ENCODE data around the gene PLB1.

Gene PLB1

DNA sequence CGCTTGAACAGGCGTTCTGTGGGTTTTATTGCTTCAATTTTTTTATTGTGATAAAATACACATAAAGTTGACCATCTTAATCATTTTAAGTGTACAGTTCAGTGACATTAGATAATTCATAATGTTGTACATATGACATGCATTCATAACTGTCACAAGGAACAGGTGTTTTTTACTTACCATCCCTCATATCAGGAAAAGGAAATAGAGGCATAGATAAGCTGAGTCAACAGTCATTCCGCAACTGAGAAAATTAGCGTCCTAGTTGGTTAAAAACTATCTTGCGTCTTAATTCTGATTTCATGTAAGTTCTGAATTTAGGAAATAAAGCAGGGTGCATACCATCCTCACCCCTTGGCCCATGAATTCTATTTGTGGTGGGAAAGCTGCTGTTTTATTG, 36.5 kb downstream of the PLB1 start:
- H3K14ac ChIP-seq (ENCODE audit: low read length in 2 of 2): no peak overlapping the region
- H4K91ac ChIP-seq (ENCODE audit: low read length): no peak overlapping the region
- H2BK15ac ChIP-seq (ENCODE audit: low read depth, poor library complexity, severe bottlenecking): no peak overlapping the region
- no peak overlapping the region for H3K4me3 ChIP-seq (ENCODE audit: insufficient read depth in 1 of 2, low read depth in 1 of 2, low read length in 2 of 2)
- no peak overlapping the region for H4K8ac ChIP-seq (ENCODE audit: low read length)
- no peak overlapping the region for H3K9ac ChIP-seq (ENCODE audit: low read length)
- no peak overlapping the region for H2BK12ac ChIP-seq (ENCODE audit: low read length in 2 of 2)
- no peak overlapping the region for H2AFZ ChIP-seq (ENCODE audit: low read depth, low read length)
- H3K18ac ChIP-seq (ENCODE audit: low read depth in 1 of 2, low read length in 2 of 2): no peak overlapping the region
- peaks cover 7 to 42% of the 10 kb centered on the region in 2 experiments for H3K27me3 ChIP-seq (ENCODE audit: control insufficient read depth in 1 of 2, insufficient read depth in 1 of 2, low read length in 2 of 2)
- no peak for DNase-seq
- no peak overlapping the region for H3K4ac ChIP-seq (ENCODE audit: low read depth in 1 of 2, low read length in 2 of 2)
- no peaks in the 10 kb centered on the region for H3K36me3 ChIP-seq (ENCODE audit: control insufficient read depth in 1 of 2, insufficient read depth in 2 of 2, low read depth in 1 of 2, low read length in 2 of 2)
- no peak overlapping the region for H3K23ac ChIP-seq (ENCODE audit: low read length in 2 of 2)
- no peak overlapping the region for H2BK5ac ChIP-seq (ENCODE audit: low read depth, low read length, poor library complexity, severe bottlenecking)
- no peak overlapping the region for H3K4me2 ChIP-seq (ENCODE audit: low read length, poor library complexity, severe bottlenecking)
- no peaks in the 10 kb centered on the region for H3K79me1 ChIP-seq (replicated peaks; ENCODE audit: low read length, poor library complexity, severe bottlenecking)
- WGBS: 99% methylated on average over 3 of the region's 5 CpGs
- H3K9me3 ChIP-seq (ENCODE audit: control insufficient read depth, low read length): no peaks in the 10 kb centered on the region
- H3K4me1 ChIP-seq (ENCODE audit: control insufficient read depth, insufficient read depth, low read depth, low read length): no peaks in the 10 kb centered on the region
- H2AK5ac ChIP-seq (ENCODE audit: low read length, severe bottlenecking): no peak overlapping the region
- H3K27ac ChIP-seq (ENCODE audit: low read length, poor library complexity, severe bottlenecking): no peak overlapping the region
- H2BK120ac ChIP-seq (ENCODE audit: low read depth, low read length): no peak overlapping the region

DNA sequence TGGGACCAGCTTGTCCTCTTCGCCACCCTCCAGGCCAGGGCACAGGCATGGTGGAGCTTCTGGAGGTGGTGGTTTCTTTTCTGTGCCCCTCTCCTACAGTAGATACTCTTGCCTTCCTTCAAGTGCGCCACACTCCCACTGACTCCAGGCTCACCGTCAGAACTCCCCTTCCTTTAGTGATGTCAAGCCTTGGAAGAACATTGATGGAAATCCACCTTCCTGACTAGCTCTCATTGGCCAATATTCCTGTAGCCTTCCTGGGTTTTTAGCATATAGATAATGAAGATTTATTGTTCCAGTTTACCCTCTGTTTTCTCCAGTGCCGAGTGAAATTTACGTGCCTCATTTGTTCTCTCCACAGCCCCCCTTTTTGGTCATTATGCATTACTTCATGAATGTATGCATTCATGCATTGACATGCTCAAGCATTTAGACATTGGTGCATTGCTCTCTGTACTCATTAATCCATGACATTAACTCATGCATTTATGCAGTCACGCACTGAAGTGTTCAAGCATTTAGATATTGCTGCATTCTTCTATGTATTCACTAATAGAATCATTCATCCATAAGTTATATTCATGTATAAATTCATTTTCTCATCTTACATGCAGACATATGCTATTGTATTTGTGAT, 37.3 kb downstream of the PLB1 start:
- no peak overlapping the region for H3K4me2 ChIP-seq (ENCODE audit: low read length, poor library complexity, severe bottlenecking)
- H2BK12ac ChIP-seq (ENCODE audit: low read length in 2 of 2): no peak overlapping the region
- no peak overlapping the region for H4K8ac ChIP-seq (ENCODE audit: low read length)
- H3K27me3 ChIP-seq (ENCODE audit: control insufficient read depth in 1 of 2, insufficient read depth in 1 of 2, low read length in 2 of 2): peaks cover 7 to 41% of the 10 kb centered on the region in 2 experiments
- no peaks in the 10 kb centered on the region for H3K9me3 ChIP-seq (ENCODE audit: control insufficient read depth, low read length)
- H2AFZ ChIP-seq (ENCODE audit: low read depth, low read length): no peak overlapping the region
- WGBS: 84% methylated on average over 6 of the region's 6 CpGs
- H3K23ac ChIP-seq (ENCODE audit: low read length in 2 of 2): no peak overlapping the region
- H4K91ac ChIP-seq (ENCODE audit: low read length): no peak overlapping the region
- H3K4ac ChIP-seq (ENCODE audit: low read depth in 1 of 2, low read length in 2 of 2): no peak overlapping the region
- H2BK15ac ChIP-seq (ENCODE audit: low read depth, poor library complexity, severe bottlenecking): no peak overlapping the region
- H2BK5ac ChIP-seq (ENCODE audit: low read depth, low read length, poor library complexity, severe bottlenecking): no peak overlapping the region
- H2AK5ac ChIP-seq (ENCODE audit: low read length, severe bottlenecking): no peak overlapping the region
- DNase-seq: no peak
- H3K9ac ChIP-seq (ENCODE audit: low read length): no peak overlapping the region
- no peaks in the 10 kb centered on the region for H3K4me1 ChIP-seq (ENCODE audit: control insufficient read depth, insufficient read depth, low read depth, low read length)
- no peak overlapping the region for H3K18ac ChIP-seq (ENCODE audit: low read depth in 1 of 2, low read length in 2 of 2)
- no peaks in the 10 kb centered on the region for H3K79me1 ChIP-seq (replicated peaks; ENCODE audit: low read length, poor library complexity, severe bottlenecking)
- no peak overlapping the region for H3K27ac ChIP-seq (ENCODE audit: low read length, poor library complexity, severe bottlenecking)
- H3K36me3 ChIP-seq (ENCODE audit: control insufficient read depth in 1 of 2, insufficient read depth in 2 of 2, low read depth in 1 of 2, low read length in 2 of 2): no peaks in the 10 kb centered on the region
- H2BK120ac ChIP-seq (ENCODE audit: low read depth, low read length): no peak overlapping the region
- no peak overlapping the region for H3K14ac ChIP-seq (ENCODE audit: low read length in 2 of 2)
- no peak overlapping the region for H3K4me3 ChIP-seq (ENCODE audit: insufficient read depth in 1 of 2, low read depth in 1 of 2, low read length in 2 of 2)

DNA sequence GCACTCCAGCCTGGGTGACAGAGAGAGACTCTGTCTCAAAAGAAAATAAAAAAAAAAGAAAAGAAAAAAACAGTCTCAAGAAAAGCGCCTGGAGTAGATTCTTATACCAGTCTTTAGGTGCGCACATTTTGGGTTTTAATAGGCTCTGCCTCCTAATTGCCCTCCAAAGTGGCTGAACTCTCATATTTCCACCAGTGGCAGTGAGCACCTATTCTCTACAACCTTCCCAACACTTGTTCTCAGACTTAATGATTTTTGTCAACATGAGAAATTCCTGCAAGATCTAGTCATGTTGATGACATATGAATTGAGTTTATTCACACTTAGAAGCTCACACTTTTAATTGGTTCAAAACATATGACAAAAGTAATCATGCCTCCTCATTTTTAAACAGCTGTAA, 39.0 kb downstream of the PLB1 start:
- WGBS: 77% methylated on average over 2 of the region's 2 CpGs
- Histone ChIP-seq H4K91ac (ENCODE audit: low read length) (no peak overlapping the region), H3K4ac (ENCODE audit: low read depth in 1 of 2, low read length in 2 of 2) (no peak overlapping the region), H3K79me1 (replicated peaks; ENCODE audit: low read length, poor library complexity, severe bottlenecking) (no peaks in the 10 kb centered on the region), H3K36me3 (ENCODE audit: control insufficient read depth in 1 of 2, insufficient read depth in 2 of 2, low read depth in 1 of 2, low read length in 2 of 2) (no peaks in the 10 kb centered on the region), H2BK15ac (ENCODE audit: low read depth, poor library complexity, severe bottlenecking) (no peak overlapping the region), H2BK120ac (ENCODE audit: low read depth, low read length) (no peak overlapping the region), H3K27ac (ENCODE audit: low read length, poor library complexity, severe bottlenecking) (no peak overlapping the region), H3K4me3 (ENCODE audit: insufficient read depth in 1 of 2, low read depth in 1 of 2, low read length in 2 of 2) (no peak overlapping the region), H3K23ac (ENCODE audit: low read length in 2 of 2) (no peak overlapping the region), H2BK12ac (ENCODE audit: low read length in 2 of 2) (no peak overlapping the region), H3K4me2 (ENCODE audit: low read length, poor library complexity, severe bottlenecking) (no peak overlapping the region), H4K8ac (ENCODE audit: low read length) (no peak overlapping the region), H2AFZ (ENCODE audit: low read depth, low read length) (no peak overlapping the region), H2BK5ac (ENCODE audit: low read depth, low read length, poor library complexity, severe bottlenecking) (no peak overlapping the region), H3K4me1 (ENCODE audit: control insufficient read depth, insufficient read depth, low read depth, low read length) (no peaks in the 10 kb centered on the region), H2AK5ac (ENCODE audit: low read length, severe bottlenecking) (no peak overlapping the region), H3K9ac (ENCODE audit: low read length) (no peak overlapping the region), H3K18ac (ENCODE audit: low read depth in 1 of 2, low read length in 2 of 2) (no peak overlapping the region), H3K27me3 (ENCODE audit: control insufficient read depth in 1 of 2, insufficient read depth in 1 of 2, low read length in 2 of 2) (peaks cover 7 to 36% of the 10 kb centered on the region in 2 experiments), H3K9me3 (ENCODE audit: control insufficient read depth, low read length) (no peaks in the 10 kb centered on the region), H3K14ac (ENCODE audit: low read length in 2 of 2) (no peak overlapping the region)
- no peak for DNase-seq

DNA sequence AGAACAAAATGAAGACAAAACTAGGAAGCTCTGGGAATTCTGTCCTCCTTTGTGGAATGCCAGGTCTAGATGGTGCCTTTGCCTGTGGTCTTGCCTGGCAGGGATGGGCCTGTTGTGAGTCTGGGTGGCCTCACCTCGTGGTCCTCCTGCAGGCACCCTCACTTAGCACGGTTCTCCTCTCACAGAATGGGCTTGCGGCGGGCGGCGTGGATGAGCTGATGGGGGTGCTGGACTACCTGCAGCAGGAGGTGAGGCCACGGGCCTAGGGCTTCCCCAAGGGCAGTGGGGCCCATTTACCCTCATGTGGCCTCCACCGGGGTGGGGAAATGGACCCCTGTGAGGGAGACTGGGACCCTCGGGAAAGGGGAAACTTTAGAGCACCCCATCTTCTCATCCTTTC, 42.3 kb downstream of the PLB1 start:
- Histone ChIP-seq H3K9ac (ENCODE audit: low read length) (no peak overlapping the region), H3K18ac (ENCODE audit: low read depth in 1 of 2, low read length in 2 of 2) (no peak overlapping the region), H2BK12ac (ENCODE audit: low read length in 2 of 2) (no peak overlapping the region), H3K4me2 (ENCODE audit: low read length, poor library complexity, severe bottlenecking) (no peak overlapping the region), H2AFZ (ENCODE audit: low read depth, low read length) (no peak overlapping the region), H2AK5ac (ENCODE audit: low read length, severe bottlenecking) (no peak overlapping the region), H3K27ac (ENCODE audit: low read length, poor library complexity, severe bottlenecking) (no peak overlapping the region), H4K91ac (ENCODE audit: low read length) (no peak overlapping the region), H3K14ac (ENCODE audit: low read length in 2 of 2) (peak overlapping the region in 1 of 2 experiments; percentile 77), H2BK15ac (ENCODE audit: low read depth, poor library complexity, severe bottlenecking) (no peak overlapping the region), H3K4me3 (ENCODE audit: insufficient read depth in 1 of 2, low read depth in 1 of 2, low read length in 2 of 2) (no peak overlapping the region), H3K4ac (ENCODE audit: low read depth in 1 of 2, low read length in 2 of 2) (no peak overlapping the region), H2BK120ac (ENCODE audit: low read depth, low read length) (no peak overlapping the region), H3K4me1 (ENCODE audit: control insufficient read depth, insufficient read depth, low read depth, low read length) (no peaks in the 10 kb centered on the region), H4K8ac (ENCODE audit: low read length) (no peak overlapping the region), H3K79me1 (replicated peaks; ENCODE audit: low read length, poor library complexity, severe bottlenecking) (no peaks in the 10 kb centered on the region), H2BK5ac (ENCODE audit: low read depth, low read length, poor library complexity, severe bottlenecking) (no peak overlapping the region), H3K9me3 (ENCODE audit: control insufficient read depth, low read length) (no peaks in the 10 kb centered on the region), H3K27me3 (ENCODE audit: control insufficient read depth in 1 of 2, insufficient read depth in 1 of 2, low read length in 2 of 2) (peaks cover 2 to 36% of the 10 kb centered on the region in 2 experiments), H3K36me3 (ENCODE audit: control insufficient read depth in 1 of 2, insufficient read depth in 2 of 2, low read depth in 1 of 2, low read length in 2 of 2) (no peaks in the 10 kb centered on the region), H3K23ac (ENCODE audit: low read length in 2 of 2) (no peak overlapping the region)
- WGBS: 86% methylated on average over 9 of the region's 9 CpGs
- DNase-seq: no peak
